Liver (tissue), 3 donors: ENCODE results near the gene DEK.

Experiments used
- CTCF ChIP-seq: fragments of 150-350 bp; IDR thresholded peaks from 2 replicates; pipeline ENCODE4 v1.5.1; 2017; ENCODE audit warnings: improper control_type of control experiment, low read depth, low read length; ENCODE audit not compliant: missing input control
- EGR1 ChIP-seq, 2 donors: IDR thresholded peaks; 2 replicates each; pipeline ENCODE4 v1.6.1; 2016 to 2018; ENCODE audit warnings: antibody characterized with exemption in 2 of 2, low read depth in 2 of 2
- FOXA1 ChIP-seq: IDR thresholded peaks from 2 replicates; pipeline ENCODE4 v1.6.1; 2016; ENCODE audit warnings: antibody characterized with exemption
- JUND ChIP-seq, 2 donors: IDR thresholded peaks; 2 replicates each; pipeline ENCODE4 v1.6.1; 2016; ENCODE audit warnings: antibody characterized with exemption in 2 of 2
- RAD21 ChIP-seq, 2 donors: IDR thresholded peaks; 2 replicates each; pipeline ENCODE4 v1.6.1; 2016; ENCODE audit warnings: antibody characterized with exemption in 2 of 2, mild to moderate bottlenecking in 2 of 2
- REST ChIP-seq: IDR thresholded peaks from 2 replicates; pipeline ENCODE4 v1.6.1; 2016; ENCODE audit warnings: antibody characterized with exemption, mild to moderate bottlenecking
- SP1 ChIP-seq: IDR thresholded peaks from 2 replicates; pipeline ENCODE4 v1.6.1; 2018; ENCODE audit warnings: antibody characterized with exemption, mild to moderate bottlenecking
- YY1 ChIP-seq: IDR thresholded peaks from 2 replicates; pipeline ENCODE4 v1.6.1; 2016; ENCODE audit warnings: antibody characterized with exemption, mild to moderate bottlenecking
- ZBTB33 ChIP-seq: IDR thresholded peaks from 2 replicates; pipeline ENCODE4 v1.6.1; 2016; ENCODE audit warnings: antibody characterized with exemption
- donor health status: healthy.
- donor health status: healthy.

- TF ChIP-seq CTCF (no peak), JUND (IDR thresholded peaks at IDR 0.05) (no peak), EGR1 (IDR thresholded peaks at IDR 0.05; ENCODE audit: low read depth in 2 of 2) (no peak), REST (no peak), YY1 (no peak), SP1 (no peak), ZBTB33 (no peak), RAD21 (IDR thresholded peaks at IDR 0.05) (no peak), FOXA1 (no peak)
These were observed 1.6 kb upstream of the DEK start for GRCh38 chr6:18265787-18266522.
